ENCODE measurements around the gene TAS1R3.

DNA sequence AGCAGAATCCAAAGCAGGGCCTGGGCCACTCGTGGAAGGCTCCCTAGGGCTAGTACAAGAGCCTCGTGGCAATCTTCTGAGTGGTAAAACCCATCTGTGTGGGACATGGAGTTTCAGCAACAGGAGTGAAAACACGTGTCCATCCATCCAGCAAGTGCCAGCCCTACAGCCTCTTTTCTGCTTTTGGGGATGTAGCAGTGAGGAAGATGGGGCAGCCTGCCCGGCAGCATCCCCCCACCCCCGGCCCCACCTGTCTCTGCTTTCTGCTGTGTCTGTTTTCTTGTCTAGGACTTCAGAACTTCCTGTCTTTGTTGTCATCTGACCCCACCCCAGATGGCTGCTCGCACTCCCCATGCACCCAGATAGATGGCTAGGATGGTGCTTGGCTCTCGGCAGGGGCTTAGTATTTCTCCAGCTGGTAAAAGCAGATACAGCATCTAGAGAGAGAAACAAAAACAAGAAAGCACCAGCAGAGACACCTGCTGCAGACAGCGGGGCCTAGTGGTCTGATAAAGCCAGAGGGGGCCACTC lies 4.9 kb upstream of the TAS1R3 start:
- TF ChIP-seq, protein P1, sequence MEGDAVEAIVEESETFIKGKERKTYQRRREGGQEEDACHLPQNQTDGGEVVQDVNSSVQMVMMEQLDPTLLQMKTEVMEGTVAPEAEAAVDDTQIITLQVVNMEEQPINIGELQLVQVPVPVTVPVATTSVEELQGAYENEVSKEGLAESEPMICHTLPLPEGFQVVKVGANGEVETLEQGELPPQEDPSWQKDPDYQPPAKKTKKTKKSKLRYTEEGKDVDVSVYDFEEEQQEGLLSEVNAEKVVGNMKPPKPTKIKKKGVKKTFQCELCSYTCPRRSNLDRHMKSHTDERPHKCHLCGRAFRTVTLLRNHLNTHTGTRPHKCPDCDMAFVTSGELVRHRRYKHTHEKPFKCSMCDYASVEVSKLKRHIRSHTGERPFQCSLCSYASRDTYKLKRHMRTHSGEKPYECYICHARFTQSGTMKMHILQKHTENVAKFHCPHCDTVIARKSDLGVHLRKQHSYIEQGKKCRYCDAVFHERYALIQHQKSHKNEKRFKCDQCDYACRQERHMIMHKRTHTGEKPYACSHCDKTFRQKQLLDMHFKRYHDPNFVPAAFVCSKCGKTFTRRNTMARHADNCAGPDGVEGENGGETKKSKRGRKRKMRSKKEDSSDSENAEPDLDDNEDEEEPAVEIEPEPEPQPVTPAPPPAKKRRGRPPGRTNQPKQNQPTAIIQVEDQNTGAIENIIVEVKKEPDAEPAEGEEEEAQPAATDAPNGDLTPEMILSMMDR (IDR thresholded peaks at IDR 0.05; ENCODE audit: low read length) = no peak
- no peak for TF ChIP-seq EZH2 (optimal IDR thresholded peaks at IDR 0.05; ENCODE audit: low read depth, low read length)
- no peak for TF ChIP-seq EZH2phosphoT487 (IDR thresholded peaks at IDR 0.05; ENCODE audit: low read length)

Measured in MM.1S (cell line).